ENCODE measurements around the gene KIF12. TPM values are rescaled to one million over a fixed set of nuclear protein-coding genes. Genes with fewer than 3 reads are reported as not detected.

KIF12 gene
- total and polyA plus RNA-seq, 2 donors (not counting 3 experiments of a cell fraction or from before 2014, with no cell fraction given): 0.46 to 0.97 TPM

DNA sequence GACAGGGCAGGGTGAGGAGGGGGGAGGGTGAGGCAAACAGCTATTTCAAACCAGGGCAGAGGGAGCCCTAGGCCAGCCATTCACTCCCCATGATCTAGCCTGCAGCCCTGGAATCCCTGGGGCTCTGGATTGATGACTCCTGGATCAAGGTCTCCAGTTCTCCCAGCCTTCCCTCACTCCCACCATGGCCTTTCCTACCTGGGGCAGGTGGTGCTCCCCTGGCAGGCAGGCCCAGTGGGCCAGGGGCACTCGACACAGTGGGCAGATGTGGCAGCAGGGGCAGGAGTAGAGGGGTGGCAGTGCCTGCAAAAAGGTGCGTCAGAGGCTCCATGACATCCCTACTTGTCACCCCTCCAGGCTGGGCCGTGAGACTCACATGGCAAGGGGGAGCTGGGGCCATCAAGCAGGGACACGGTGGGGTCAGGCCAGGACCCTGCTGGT, 6.0 kb downstream of the KIF12 start:
- no peaks in the 10 kb centered on the region for H4K20me1 ChIP-seq (replicated peaks; ENCODE audit: control insufficient read depth, extremely low read depth, insufficient read depth, low read length)
- H3K4me1 ChIP-seq (ENCODE audit: control insufficient read depth, extremely low read depth, insufficient read depth, low read length): no peaks in the 10 kb centered on the region
- H3K9me1 ChIP-seq (replicated peaks; ENCODE audit: control insufficient read depth, extremely low read depth, insufficient read depth, low read length): no peaks in the 10 kb centered on the region
- no peak overlapping the region for H3K9ac ChIP-seq (replicated peaks; ENCODE audit: extremely low read depth, insufficient read depth, low read length)
- no peak overlapping the region for H3K27ac ChIP-seq (ENCODE audit: insufficient read depth, low read depth, low read length)
- ChIA-PET CTCF (interaction anchor here (1.5 to 5.8 kb wide), 3 partner anchors 10 to 198 kb away, joined by 7 to 64 read pairs (median 9); no protein-coding TSS in a partner anchor), POLR2A (no interaction called here)
- H3K4me2 ChIP-seq (ENCODE audit: insufficient read depth, low read length): no peak overlapping the region
- H3K4me3 ChIP-seq (replicated peaks in 1 of 3; ENCODE audit: insufficient read depth in 1 of 3, low read depth in 1 of 3, low read length in 3 of 3): no peak overlapping the region
- no TSS peak for BruUV-seq (replicated peaks)
- H3K9me3 ChIP-seq (replicated peaks; ENCODE audit: control insufficient read depth, insufficient read depth, low read length): no peaks in the 10 kb centered on the region
- TF ChIP-seq POLR2AphosphoS5 (IDR thresholded peaks at IDR 0.05; ENCODE audit: insufficient read depth, low read depth, low read length) (no peak), GATA2 (IDR thresholded peaks at IDR 0.05; ENCODE audit: insufficient read depth, insufficient read length, low read depth, low read length) (no peak)
- TF ChIP-seq, protein P1, sequence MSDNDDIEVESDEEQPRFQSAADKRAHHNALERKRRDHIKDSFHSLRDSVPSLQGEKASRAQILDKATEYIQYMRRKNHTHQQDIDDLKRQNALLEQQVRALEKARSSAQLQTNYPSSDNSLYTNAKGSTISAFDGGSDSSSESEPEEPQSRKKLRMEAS (IDR thresholded peaks at IDR 0.05; ENCODE audit: insufficient read depth, insufficient read length): no peak
- H2AFZ ChIP-seq (ENCODE audit: low read depth, low read length): no peak overlapping the region
- intact Hi-C loops (cut with micrococcal nuclease) (no loop called here), dilution Hi-C loops (cut with MboI; ENCODE audit: extremely low pct_ligation_motif_present, low sequenced_read_pairs) (loop anchor here (25.0 kb wide), 1 partner anchor 194 kb away; no protein-coding TSS in a partner anchor)
- no peaks in the 10 kb centered on the region for H3K36me3 ChIP-seq (ENCODE audit: control insufficient read depth in 2 of 2, extremely low read depth in 1 of 2, insufficient read depth in 2 of 2, low read length in 2 of 2)
- no peak for FAIRE-seq
- no peaks in the 10 kb centered on the region for H3K79me2 ChIP-seq (ENCODE audit: control insufficient read depth, insufficient read depth, low read length)
- peaks cover 2% of the 10 kb centered on the region in 2 experiments for H3K27me3 ChIP-seq (ENCODE audit: control insufficient read depth in 2 of 2, insufficient read depth in 2 of 2, low read length in 2 of 2)
- no peak for DNase-seq (ENCODE audit: low read depth, low spot score)

DNA sequence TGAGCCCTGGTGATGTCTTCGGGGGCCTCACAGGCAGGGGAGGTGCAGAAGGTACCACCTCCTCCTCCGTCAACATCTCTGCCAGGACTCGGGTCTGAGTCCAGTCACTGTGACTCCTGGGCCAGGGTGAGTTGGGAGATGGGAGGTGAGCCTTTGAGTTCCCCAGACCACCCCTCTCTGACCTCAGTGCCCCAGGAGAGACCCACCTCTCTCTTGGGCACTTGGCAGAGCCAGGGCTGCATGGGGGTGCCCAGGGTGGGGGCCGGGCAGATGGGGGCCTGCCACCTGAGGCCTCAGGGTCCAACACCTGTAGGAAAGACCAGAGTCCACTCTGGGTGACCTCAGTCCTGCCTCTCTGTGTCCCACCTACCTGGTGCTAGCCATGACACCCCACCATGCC, 6.8 kb downstream of the KIF12 start:
- no TSS peak for BruUV-seq (replicated peaks)
- H3K4me1 ChIP-seq (ENCODE audit: control insufficient read depth, extremely low read depth, insufficient read depth, low read length): no peaks in the 10 kb centered on the region
- no peaks in the 10 kb centered on the region for H3K9me1 ChIP-seq (replicated peaks; ENCODE audit: control insufficient read depth, extremely low read depth, insufficient read depth, low read length)
- peaks cover 2% of the 10 kb centered on the region in 2 experiments for H3K27me3 ChIP-seq (ENCODE audit: control insufficient read depth in 2 of 2, insufficient read depth in 2 of 2, low read length in 2 of 2)
- H3K9me3 ChIP-seq (replicated peaks; ENCODE audit: control insufficient read depth, insufficient read depth, low read length): no peaks in the 10 kb centered on the region
- dilution Hi-C loops (cut with MboI; ENCODE audit: extremely low pct_ligation_motif_present, low sequenced_read_pairs) (loop anchor here (25.0 kb wide), 1 partner anchor 195 kb away; no protein-coding TSS in a partner anchor), intact Hi-C loops (cut with micrococcal nuclease) (no loop called here)
- no peaks in the 10 kb centered on the region for H3K79me2 ChIP-seq (ENCODE audit: control insufficient read depth, insufficient read depth, low read length)
- H3K36me3 ChIP-seq (ENCODE audit: control insufficient read depth in 2 of 2, extremely low read depth in 1 of 2, insufficient read depth in 2 of 2, low read length in 2 of 2): no peaks in the 10 kb centered on the region
- H3K9ac ChIP-seq (replicated peaks; ENCODE audit: extremely low read depth, insufficient read depth, low read length): no peak overlapping the region
- H3K4me3 ChIP-seq (replicated peaks in 1 of 3; ENCODE audit: insufficient read depth in 1 of 3, low read depth in 1 of 3, low read length in 3 of 3): no peak overlapping the region
- H3K4me2 ChIP-seq (ENCODE audit: insufficient read depth, low read length): no peak overlapping the region
- FAIRE-seq (no peak), DNase-seq (ENCODE audit: low read depth, low spot score) (no peak)
- CTCF ChIA-PET: interaction anchor here (1.5 to 5.8 kb wide), 3 partner anchors 10 to 199 kb away, joined by 7 to 64 read pairs (median 9); no protein-coding TSS in a partner anchor
- no peak overlapping the region for H3K27ac ChIP-seq (ENCODE audit: insufficient read depth, low read depth, low read length)
- H4K20me1 ChIP-seq (replicated peaks; ENCODE audit: control insufficient read depth, extremely low read depth, insufficient read depth, low read length): no peaks in the 10 kb centered on the region
- H2AFZ ChIP-seq (ENCODE audit: low read depth, low read length): no peak overlapping the region
- POLR2A ChIA-PET: no interaction called here
- TF ChIP-seq FOS (IDR thresholded peaks at IDR 0.05; ENCODE audit: borderline replicate concordance, insufficient read depth, low read length): no peak
